Testis (tissue), 3 donors: ENCODE data around the gene GPR132. TPM values are rescaled to one million over a fixed set of nuclear protein-coding genes. Genes with fewer than 3 reads are reported as not detected.

Experiments used
- DNase-seq: peaks from one replicate; pipeline ENCODE4 v3.0.0-alpha.2; 2019
- H3K27ac ChIP-seq, 2 donors: fragments of 200-600 bp; sonication (generic); one replicate each; pipeline ENCODE4 v1.5.1; 2019
- H3K27me3 ChIP-seq: fragments of 200-600 bp; sonication (generic); one replicate; pipeline ENCODE4 v1.5.1; 2019
- H3K36me3 ChIP-seq: fragments of 200-600 bp; sonication (generic); one replicate; pipeline ENCODE4 v1.5.1; 2017; ENCODE audit warnings: low read depth; ENCODE audit errors: missing control alignments
- H3K4me1 ChIP-seq: fragments of 200-600 bp; sonication (generic); one replicate; pipeline ENCODE4 v1.5.1; 2019
- H3K4me3 ChIP-seq, 2 donors: fragments of 200-600 bp; sonication (generic); one replicate each; pipeline ENCODE4 v1.5.1; 2017 to 2019
- H3K9me3 ChIP-seq: fragments of 200-600 bp; sonication (generic); one replicate; pipeline ENCODE4 v1.5.1; 2017
- CTCF ChIP-seq, 3 experiments: fragments of 450-650 bp in 2 of 3; fragments of 200-600 bp in 1 of 3; sonication (generic) in 1 of 3; IDR thresholded peaks; one replicate each; pipeline ENCODE4 v1.5.1; 2016 to 2019; ENCODE audit warnings: antibody characterized with exemption in 3 of 3, mild to moderate bottlenecking in 2 of 3, moderate library complexity in 1 of 3
- POLR2A ChIP-seq: fragments of 450-650 bp; IDR thresholded peaks from one replicate; pipeline ENCODE4 v1.6.1; 2017; ENCODE audit warnings: antibody characterized with exemption, mild to moderate bottlenecking, moderate library complexity
- WGBS, 2 donors: methylation state at CpG; one replicate each; pipeline ENCODE4 v1.1.5; 2018; 5-methylcytosine and 5-hydroxymethylcytosine counted together
- intact Hi-C: fragments of 100-400 bp; cut with DNase I; formaldehyde crosslinking; loops from one replicate; pipeline ENCODE4 v1.15.1; 2023; ENCODE audit warnings: low total_unique reads
- polyA plus RNA-seq: library from polyadenylated mRNA; stranded (reverse); fragments of 350-450 nt; fragmentation: Illumina TruSeq; extraction: RNeasy Lipid Tissue Mini Kit (QIAGEN cat#74804); gene quantifications from one replicate; pipeline ENCODE4 v1.2.3, GENCODE V29; 2014; ENCODE audit warnings: low read depth, low replicate concordance; ENCODE audit not compliant: insufficient read depth
- total RNA-seq, 2 donors: library from RNA; depleted of rRNA; stranded (reverse); fragments of >200 nt; gene quantifications; one replicate each; pipeline ENCODE4 v1.2.3, GENCODE V29; 2016

Gene GPR132
- total and polyA plus RNA-seq, 3 donors from 2014 or later = 1.2 to 2.5 (median 2.0) TPM

GRCh38 chr14:105080161-105080560 lies 14.9 kb upstream of the GPR132 start:
- Histone ChIP-seq H3K4me3 (no peak overlapping the region), H3K9me3 (no peaks in the 10 kb centered on the region), H3K4me1 (peaks cover 14% of the 10 kb centered on the region), H3K36me3 (no peaks in the 10 kb centered on the region), H3K27ac (no peak overlapping the region), H3K27me3 (no peaks in the 10 kb centered on the region)
- WGBS, 2 donors = 76 to 88% methylated on average over 17 of the region's 17 CpGs
- no peak for TF ChIP-seq CTCF (IDR thresholded peaks at IDR 0.05)
- TF ChIP-seq POLR2A = no peak
- no peak for DNase-seq
- intact Hi-C loops = no loop called here

- intact Hi-C loops = no loop called here
- 74 to 78% methylated on average over 1 of the region's 1 CpG for WGBS, 2 donors
- no peak for DNase-seq
- Histone ChIP-seq H3K9me3 (no peaks in the 10 kb centered on the region), H3K36me3 (no peaks in the 10 kb centered on the region), H3K4me1 (peaks cover 14% of the 10 kb centered on the region), H3K27ac (no peak overlapping the region), H3K4me3 (no peak overlapping the region), H3K27me3 (no peaks in the 10 kb centered on the region)
- TF ChIP-seq POLR2A (no peak), CTCF (IDR thresholded peaks at IDR 0.05) (no peak)
Measured at GRCh38 chr14:105078294-105078693, 13.1 kb upstream of the GPR132 start.

- intact Hi-C loops = no loop called here
Measured at GRCh38 chr14:105077649-105077995, 12.4 kb upstream of the GPR132 start.

GRCh38 chr14:105076805-105077648 lies 11.8 kb upstream of the GPR132 start:
- H3K4me3 ChIP-seq = no peak overlapping the region
- no peak overlapping the region for H3K27ac ChIP-seq
- DNase-seq = no peak
- no peaks in the 10 kb centered on the region for H3K9me3 ChIP-seq
- TF ChIP-seq POLR2A (no peak), CTCF (IDR thresholded peaks at IDR 0.05) (no peak)
- no peaks in the 10 kb centered on the region for H3K36me3 ChIP-seq
- peaks cover 14% of the 10 kb centered on the region for H3K4me1 ChIP-seq
- 73 to 74% methylated on average over 18 of the region's 18 CpGs for whole genome bisulfite sequencing, 2 donors
- intact Hi-C loops = no loop called here
- no peaks in the 10 kb centered on the region for H3K27me3 ChIP-seq

More at GRCh38 chr14:105077649-105077995, 12.4 kb upstream of the GPR132 start:
- H3K27ac ChIP-seq = no peak overlapping the region
- DNase-seq = no peak
- H3K9me3 ChIP-seq = no peaks in the 10 kb centered on the region
- H3K4me3 ChIP-seq = no peak overlapping the region
- H3K27me3 ChIP-seq = no peaks in the 10 kb centered on the region
- H3K36me3 ChIP-seq = no peaks in the 10 kb centered on the region
- H3K4me1 ChIP-seq = peaks cover 14% of the 10 kb centered on the region
- WGBS, 2 donors = 66 to 71% methylated on average over 3 to 8 of the region's 8 CpGs
- TF ChIP-seq POLR2A (no peak), CTCF (IDR thresholded peaks at IDR 0.05) (no peak)
